HCT116 (cell line): ENCODE measurements around the gene AIFM1. TPM values are rescaled to one million over a fixed set of nuclear protein-coding genes. Genes with fewer than 3 reads are reported as not detected.

ENCODE experiments used
- ATAC-seq: fragments of 200-7000 bp; cut with Tn5 transposase; 2 replicates; pipeline ENCODE4 v1.9.1; 2020; ENCODE audit warnings: mild to moderate bottlenecking, moderate library complexity
- BruUV-seq: library from RNA; stranded (reverse); fragments of 400-500 nt; replicated peaks from 2 replicates; lab custom pipeline; 2021; lab: Mats Ljungman, UMichigan
- CTCF ChIA-PET: fragments of 300-600 bp; sonication (Branson Sonifier 250); formaldehyde crosslinking; loops from one replicate; lab custom pipeline; 2021; ENCODE audit warnings: antibody characterized with exemption; lab: Charles Lee
- POLR2A ChIA-PET: fragments of 300-600, 350-600 bp; sonication (Branson Sonifier 250); formaldehyde crosslinking; loops from one replicate; lab custom pipeline; 2021; ENCODE audit warnings: antibody characterized with exemption; lab: Charles Lee
- RAD21 ChIA-PET, 2 experiments: fragments of 300-600 bp; sonication (Branson Sonifier 250); formaldehyde crosslinking; loops; one replicate each; lab custom pipeline; 2023; ENCODE audit warnings: low total read pairs in 2 of 2; ENCODE audit not compliant: uncharacterized antibody in 2 of 2, unreplicated experiment in 2 of 2, low non-redundant PET in 1 of 2; lab: Charles Lee
- DNase-seq: peaks from one replicate; pipeline ENCODE4 v3.0.0-alpha.2; 2010; ENCODE audit warnings: low read depth, low spot score
- H2AFZ ChIP-seq: fragments of 200-600 bp; shearing (Covaris generic), sonication (generic); 2 replicates; pipeline ENCODE4 v1.6.1; 2017; ENCODE audit warnings: low read depth, mixed run types, mixed read lengths, antibody characterized with exemption, low read length; ENCODE audit not compliant: poor library complexity, severe bottlenecking
- H3K27ac ChIP-seq: 2 replicates; pipeline ENCODE4 v1.5.1; 2012; ENCODE audit warnings: low read depth, low read length
- H3K27me3 ChIP-seq: fragments of 200-600 bp; sonication (generic); 2 replicates; pipeline ENCODE4 v1.6.1; 2016; ENCODE audit warnings: mixed run types, low read length, mixed read lengths; ENCODE audit not compliant: insufficient read depth
- H3K36me3 ChIP-seq, 2 experiments: fragments of 200-500 bp in 1 of 2; fragments of 200-600 bp in 1 of 2; sonication (Bioruptor generic) in 1 of 2; sonication (generic) in 1 of 2; 2 replicates each; pipeline versions ENCODE4 v1.5.1 to v1.6.1; 2014 to 2016; ENCODE audit warnings: low read length in 2 of 2, inconsistent platforms in 1 of 2, mixed read lengths in 1 of 2, mixed run types in 1 of 2; ENCODE audit not compliant: insufficient read depth in 2 of 2, control insufficient read depth in 1 of 2
- H3K4me1 ChIP-seq, 2 experiments: fragments of 200-600 bp in 1 of 2; sonication (generic) in 1 of 2; 2 replicates each; pipeline versions ENCODE4 v1.5.1 to v1.6.1; 2012 to 2017; ENCODE audit warnings: low read length in 2 of 2, inconsistent platforms in 1 of 2, mild to moderate bottlenecking in 1 of 2, mixed read lengths in 1 of 2, mixed run types in 1 of 2, moderate library complexity in 1 of 2; ENCODE audit not compliant: insufficient read depth in 2 of 2, control insufficient read depth in 1 of 2
- H3K4me2 ChIP-seq: fragments of 200-600 bp; sonication (generic); 2 replicates; pipeline ENCODE4 v1.6.1; 2017; ENCODE audit warnings: mixed run types, low read length, mixed read lengths
- H3K4me3 ChIP-seq, 2 experiments: fragments of 200-600 bp in 1 of 2; sonication (generic) in 1 of 2; replicated peaks in 1 of 2; 2 replicates each; pipeline ENCODE4 v1.5.1; 2011 to 2016; ENCODE audit warnings: low read length in 2 of 2, control low read depth in 1 of 2, low read depth in 1 of 2, mild to moderate bottlenecking in 1 of 2, mixed read lengths in 1 of 2, mixed run types in 1 of 2
- H3K79me2 ChIP-seq: fragments of 200-600 bp; sonication (generic); 2 replicates; pipeline ENCODE4 v1.6.1; 2017; ENCODE audit warnings: mild to moderate bottlenecking, mixed run types, low read length, moderate library complexity, mixed read lengths; ENCODE audit not compliant: insufficient read depth
- H3K9ac ChIP-seq: fragments of 200-600 bp; sonication (generic); 2 replicates; pipeline ENCODE4 v1.6.1; 2016; ENCODE audit warnings: low read length, mixed read lengths
- H3K9me2 ChIP-seq: fragments of 200-600 bp; sonication (generic), shearing (Covaris generic); 2 replicates; pipeline ENCODE4 v1.6.1; 2017; ENCODE audit warnings: mixed run types, mild to moderate bottlenecking, moderate library complexity; ENCODE audit not compliant: insufficient read depth
- H3K9me3 ChIP-seq, 2 experiments: fragments of 200-500 bp in 1 of 2; fragments of 200-600 bp in 1 of 2; sonication (Bioruptor generic) in 1 of 2; sonication (generic) in 1 of 2; 2 replicates each; pipeline ENCODE4 v1.6.1; 2014 to 2017; ENCODE audit warnings: low read length in 2 of 2, mixed read lengths in 2 of 2, inconsistent platforms in 1 of 2, low read depth in 1 of 2, mild to moderate bottlenecking in 1 of 2, mixed run types in 1 of 2, moderate library complexity in 1 of 2; ENCODE audit not compliant: control insufficient read depth in 1 of 2, insufficient read depth in 1 of 2
- H4K20me1 ChIP-seq: fragments of 200-600 bp; sonication (generic), shearing (Covaris generic); 2 replicates; pipeline ENCODE4 v1.6.1; 2017; ENCODE audit warnings: mixed run types, mild to moderate bottlenecking, moderate library complexity; ENCODE audit not compliant: insufficient read depth
- CBX3 ChIP-seq: IDR thresholded peaks from 2 replicates; pipeline ENCODE4 v1.6.1; 2012; ENCODE audit warnings: low read depth
- CEBPB ChIP-seq: IDR thresholded peaks from 2 replicates; pipeline ENCODE4 v1.6.1; 2012; ENCODE audit warnings: low read depth
- CTCF ChIP-seq, 3 experiments: fragments of 200-600 bp in 1 of 3; sonication (generic) in 1 of 3; IDR thresholded peaks in 2 of 3; conservative IDR thresholded peaks in 1 of 3; 2 replicates each; pipeline ENCODE4 v1.5.1; 2012 to 2017; ENCODE audit warnings: low read depth in 2 of 3, low read length in 2 of 3, antibody characterized with exemption in 1 of 3, borderline replicate concordance in 1 of 3, control low read depth in 1 of 3, mild to moderate bottlenecking in 1 of 3, mixed read lengths in 1 of 3, mixed run types in 1 of 3, moderate library complexity in 1 of 3; ENCODE audit not compliant: insufficient read depth in 1 of 3
- EGR1 ChIP-seq: IDR thresholded peaks from 2 replicates; pipeline ENCODE4 v1.6.1; 2012; ENCODE audit warnings: low read depth
- ELF1 ChIP-seq: IDR thresholded peaks from 2 replicates; pipeline ENCODE4 v1.6.1; 2012; ENCODE audit warnings: low read depth, borderline replicate concordance
- EZH2 ChIP-seq: fragments of 200-600 bp; sonication (generic); IDR thresholded peaks from 2 replicates; pipeline ENCODE4 v1.6.1; 2017; ENCODE audit warnings: antibody characterized with exemption, mixed run types
- EZH2phosphoT487 ChIP-seq: fragments of 200-600 bp; IDR thresholded peaks from 2 replicates; pipeline ENCODE4 v1.6.1; 2018; ENCODE audit warnings: antibody characterized with exemption, borderline replicate concordance
- FOSL1 ChIP-seq: IDR thresholded peaks from 2 replicates; pipeline ENCODE4 v1.6.1; 2012; ENCODE audit warnings: low read depth
- JUND ChIP-seq: IDR thresholded peaks from 2 replicates; pipeline ENCODE4 v1.6.1; 2012
- POLR2AphosphoS5 ChIP-seq: IDR thresholded peaks from 2 replicates; pipeline ENCODE4 v1.6.1; 2011; ENCODE audit warnings: mild to moderate bottlenecking, low read depth, low read length, moderate library complexity
- RAD21 ChIP-seq: IDR thresholded peaks from 2 replicates; pipeline ENCODE4 v1.6.1; 2012; ENCODE audit warnings: low read depth, mild to moderate bottlenecking
- REST ChIP-seq: IDR thresholded peaks from 2 replicates; pipeline ENCODE4 v1.6.1; 2012; ENCODE audit warnings: low read depth
- SIN3A ChIP-seq: IDR thresholded peaks from 2 replicates; pipeline ENCODE4 v1.6.1; 2012; ENCODE audit warnings: low read depth
- SP1 ChIP-seq: IDR thresholded peaks from 2 replicates; pipeline ENCODE4 v1.6.1; 2012; ENCODE audit warnings: low read depth
- TCF7L2 ChIP-seq: IDR thresholded peaks from 2 replicates; pipeline ENCODE4 v1.7.0; 2011; ENCODE audit warnings: borderline replicate concordance, inconsistent platforms; ENCODE audit not compliant: insufficient read depth, insufficient read length; ENCODE audit errors: extremely low read depth
- YY1 ChIP-seq: IDR thresholded peaks from 2 replicates; pipeline ENCODE4 v1.6.1; 2011; ENCODE audit warnings: low read length, low read depth, moderate library complexity, mild to moderate bottlenecking; ENCODE audit not compliant: insufficient replicate concordance; ENCODE audit errors: extremely low read depth
- ZBTB33 ChIP-seq: IDR thresholded peaks from 2 replicates; pipeline ENCODE4 v1.6.1; 2011; ENCODE audit warnings: mild to moderate bottlenecking, low read length, moderate library complexity; ENCODE audit not compliant: insufficient replicate concordance; ENCODE audit errors: extremely low read depth
- ZNF274 ChIP-seq: fragments of 200-500 bp; sonication (Bioruptor generic); IDR thresholded peaks from 2 replicates; pipeline ENCODE4 v1.6.1; 2014; ENCODE audit warnings: mild to moderate bottlenecking, low read depth, low read length, inconsistent platforms
- intact Hi-C: fragments of 100-400 bp; cut with micrococcal nuclease; formaldehyde crosslinking; loops from 2 replicates; pipeline ENCODE4 v1.10.0; 2022
- total RNA-seq: library from RNA; stranded (reverse); gene quantifications from one replicate; pipeline ENCODE4 v1.2.1, GENCODE V29; 2021; ENCODE audit not compliant: unreplicated experiment
- TF ChIP-seq, protein P1 (sequence below): IDR thresholded peaks from 2 replicates; pipeline ENCODE4 v1.6.1; 2012

Gene AIFM1
- total RNA-seq, 1 experiment from 2014 or later = 50.0 TPM

DNA sequence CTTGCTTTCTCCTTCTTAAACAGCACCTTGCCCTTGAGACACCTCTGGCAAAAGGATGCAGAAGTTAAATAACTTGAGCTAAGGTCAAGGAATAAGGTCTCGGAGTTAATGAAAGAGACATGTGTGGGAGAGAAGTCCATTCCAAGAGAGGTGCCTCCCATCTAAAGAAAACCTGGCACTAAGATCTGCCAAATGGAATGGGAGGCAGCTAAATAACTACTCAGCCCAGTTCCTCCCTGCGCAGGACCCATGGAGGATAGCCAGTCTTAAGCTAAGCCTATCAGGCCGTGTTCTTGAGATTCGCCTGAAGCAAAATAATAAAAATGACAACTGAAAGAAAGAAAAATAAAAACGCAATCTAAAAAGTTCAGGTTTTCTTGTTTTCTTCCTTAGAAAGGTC lies 34.7 kb downstream of the AIFM1 start:
- H3K27ac ChIP-seq = no peak overlapping the region
- CTCF ChIA-PET = no interaction called here

More for the DNA sequence above, 34.7 kb downstream of the AIFM1 start:
- Histone ChIP-seq H2AFZ (no peak overlapping the region), H3K9me2 (no peaks in the 10 kb centered on the region), H3K4me2 (no peak overlapping the region), H4K20me1 (no peaks in the 10 kb centered on the region), H3K36me3 (no peaks in the 10 kb centered on the region; a peak in 2 of 4 replicates), H3K4me3 (no peak overlapping the region), H3K9ac (no peak overlapping the region), H3K4me1 (no peaks in the 10 kb centered on the region), H3K79me2 (no peaks in the 10 kb centered on the region), H3K9me3 (no peaks in the 10 kb centered on the region), H3K27me3 (no peaks in the 10 kb centered on the region)
- ATAC-seq (no peak), DNase-seq (no peak)
- TF ChIP-seq JUND (no peak), POLR2AphosphoS5 (no peak), TCF7L2 (no peak), CEBPB (no peak), ELF1 (no peak), EZH2 (no peak), ZNF274 (no peak), EZH2phosphoT487 (no peak), CBX3 (no peak), RAD21 (no peak), EGR1 (no peak), CTCF (IDR thresholded peaks at IDR 0.05 in 2 of 3, conservative IDR thresholded peaks at IDR 0.05 in 1 of 3; ENCODE audit: borderline replicate concordance in 1 of 3, insufficient read depth in 1 of 3, low read depth in 2 of 3, low read length in 2 of 3) (no peak), SP1 (no peak), REST (no peak), FOSL1 (no peak), YY1 (no peak), ZBTB33 (no peak), SIN3A (no peak)
- TF ChIP-seq, protein P1, sequence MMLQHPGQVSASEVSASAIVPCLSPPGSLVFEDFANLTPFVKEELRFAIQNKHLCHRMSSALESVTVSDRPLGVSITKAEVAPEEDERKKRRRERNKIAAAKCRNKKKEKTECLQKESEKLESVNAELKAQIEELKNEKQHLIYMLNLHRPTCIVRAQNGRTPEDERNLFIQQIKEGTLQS = no peak
- no TSS peak for BruUV-seq
- POLR2A ChIA-PET = no interaction called here
- RAD21 ChIA-PET = no interaction called here
- intact Hi-C loops = no loop called here
